Panc1 (cell line): Measurements from ENCODE around the gene MBNL2. TPM values are rescaled to one million over a fixed set of nuclear protein-coding genes. Genes with fewer than 3 reads are reported as not detected.
A peak's percentile ranks its signal among the peaks of the same experiment; 100 is the strongest.

Source experiments
- ATAC-seq: fragments of 200-7000 bp; cut with Tn5 transposase; 2 replicates; pipeline ENCODE4 v1.9.1; 2020; ENCODE audit warnings: mild to moderate bottlenecking, moderate library complexity
- BruUV-seq: library from RNA; stranded (reverse); fragments of 400-500 nt; replicated peaks from 2 replicates; lab custom pipeline; 2021; lab: Mats Ljungman, UMichigan
- CTCF ChIA-PET: fragments of 300-600 bp; sonication (Branson Sonifier 250); formaldehyde crosslinking; loops from one replicate; lab custom pipeline; 2022; ENCODE audit warnings: antibody characterized with exemption; lab: Charles Lee
- POLR2A ChIA-PET: fragments of 300-600 bp; sonication (Branson Sonifier 250); formaldehyde crosslinking; loops from one replicate; lab custom pipeline; 2022; ENCODE audit warnings: antibody characterized with exemption; lab: Charles Lee
- DNase-seq: peaks from one replicate; pipeline ENCODE4 v3.0.0-alpha.2; 2010; ENCODE audit warnings: low read depth, low spot score
- H3K27ac ChIP-seq: 2 replicates; pipeline ENCODE4 v1.5.1; 2011; ENCODE audit warnings: mild to moderate bottlenecking, low read length, inconsistent platforms
- H3K27me3 ChIP-seq: fragments of 200-500 bp; sonication (Bioruptor generic); 2 replicates; pipeline ENCODE4 v1.6.0; 2014; ENCODE audit warnings: low read length, inconsistent platforms; ENCODE audit not compliant: control insufficient read depth, insufficient read depth
- H3K36me3 ChIP-seq: fragments of 200-500 bp; sonication (Bioruptor generic); 2 replicates; pipeline ENCODE4 v1.5.1; 2014; ENCODE audit warnings: inconsistent platforms, mild to moderate bottlenecking, low read length, moderate library complexity; ENCODE audit not compliant: control insufficient read depth, insufficient read depth
- H3K4me1 ChIP-seq: 2 replicates; pipeline ENCODE4 v1.5.1; 2011; ENCODE audit warnings: inconsistent platforms, mild to moderate bottlenecking, low read length, moderate library complexity; ENCODE audit not compliant: control insufficient read depth, insufficient read depth
- H3K4me3 ChIP-seq, 2 experiments: 2 replicates each; pipeline ENCODE4 v1.5.1; 2011 to 2012; ENCODE audit warnings: low read depth in 2 of 2, low read length in 2 of 2, mild to moderate bottlenecking in 2 of 2, inconsistent platforms in 1 of 2, moderate library complexity in 1 of 2
- H3K9me3 ChIP-seq: fragments of 200-500 bp; sonication (Bioruptor generic); 2 replicates; pipeline ENCODE4 v1.5.1; 2014; ENCODE audit warnings: low read depth, mild to moderate bottlenecking, inconsistent platforms, low read length, moderate library complexity; ENCODE audit not compliant: control insufficient read depth, insufficient read depth
- CTCF ChIP-seq: fragments of 450-650 bp; IDR thresholded peaks from 2 replicates; pipeline ENCODE4 v1.5.1; 2017; ENCODE audit warnings: mild to moderate bottlenecking
- POLR2AphosphoS5 ChIP-seq: IDR thresholded peaks from 2 replicates; pipeline ENCODE4 v1.6.1; 2012; ENCODE audit warnings: mild to moderate bottlenecking, low read depth, low read length, moderate library complexity
- REST ChIP-seq, 2 experiments: IDR thresholded peaks; 2 replicates each; pipeline ENCODE4 v1.6.1; 2011 to 2012; ENCODE audit warnings: low read depth in 2 of 2, control low read depth in 1 of 2, low read length in 1 of 2, mild to moderate bottlenecking in 1 of 2, moderate library complexity in 1 of 2; ENCODE audit not compliant: insufficient read depth in 1 of 2
- SIN3A ChIP-seq: IDR thresholded peaks from 2 replicates; pipeline ENCODE4 v1.6.1; 2012; ENCODE audit warnings: low read depth, mild to moderate bottlenecking, low read length, moderate library complexity, borderline replicate concordance; ENCODE audit not compliant: insufficient read depth
- TCF7L2 ChIP-seq: IDR thresholded peaks from 2 replicates; pipeline ENCODE4 v1.6.1; 2011; ENCODE audit warnings: mild to moderate bottlenecking, low read depth, low read length, inconsistent platforms
- in situ Hi-C: cut with HindIII; loops from 2 replicates; pipeline ENCODE4 v1.10.0; 2016; ENCODE audit warnings: low sequenced_read_pairs, low pct_unique_long_range_greater_than_20kb
- intact Hi-C: fragments of 100-400 bp; cut with micrococcal nuclease; formaldehyde crosslinking; loops from one replicate; pipeline ENCODE4 v1.10.0; 2022; ENCODE audit not compliant: unreplicated experiment
- total RNA-seq: library from RNA; stranded (reverse); gene quantifications from one replicate; pipeline ENCODE4 v1.2.1, GENCODE V29; 2021; ENCODE audit not compliant: unreplicated experiment

MBNL2 gene
- total RNA-seq, 1 experiment from 2014 or later, result 103 TPM

DNA sequence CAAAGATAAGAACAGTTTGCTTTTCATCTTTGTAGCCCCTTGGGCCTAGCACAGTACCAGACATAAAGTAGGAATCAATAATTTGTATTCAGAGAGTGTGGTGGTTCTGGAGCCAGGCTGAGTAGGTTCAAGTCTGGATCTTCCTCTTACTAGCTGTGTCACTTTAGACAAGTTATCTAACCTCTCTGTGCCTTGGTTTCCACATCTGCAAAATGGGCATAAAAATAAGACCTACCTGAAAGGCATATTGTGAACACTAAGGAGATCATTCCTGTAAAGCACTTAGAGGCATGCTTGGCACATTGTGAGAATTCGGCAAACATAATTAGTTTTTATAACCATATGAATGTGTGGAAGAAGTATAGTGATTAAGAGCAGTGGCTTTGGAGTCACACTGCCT, 95.8 kb downstream of the MBNL2 start:
- intact Hi-C loops (no loop called here), in situ Hi-C loops (no loop called here)
- ChIA-PET POLR2A (interaction anchor here (1.3 kb wide), 1 partner anchor 10 kb away, joined by 3 read pairs; no protein-coding TSS in a partner anchor), CTCF (no interaction called here)
- Histone ChIP-seq H3K9me3 (no peaks in the 10 kb centered on the region), H3K4me1 (peaks cover 85% of the 10 kb centered on the region), H3K27ac (peak overlapping the region; percentile 100), H3K27me3 (no peaks in the 10 kb centered on the region), H3K4me3 (no peak overlapping the region), H3K36me3 (no peaks in the 10 kb centered on the region)
- BruUV-seq, result no TSS peak
- DNase-seq (no peak), ATAC-seq (no peak)
- TF ChIP-seq TCF7L2 (no peak), REST (IDR thresholded peaks at IDR 0.05; ENCODE audit: insufficient read depth in 1 of 2, low read depth in 2 of 2, low read length in 1 of 2) (no peak), SIN3A (no peak), CTCF (no peak), POLR2AphosphoS5 (no peak)

DNA sequence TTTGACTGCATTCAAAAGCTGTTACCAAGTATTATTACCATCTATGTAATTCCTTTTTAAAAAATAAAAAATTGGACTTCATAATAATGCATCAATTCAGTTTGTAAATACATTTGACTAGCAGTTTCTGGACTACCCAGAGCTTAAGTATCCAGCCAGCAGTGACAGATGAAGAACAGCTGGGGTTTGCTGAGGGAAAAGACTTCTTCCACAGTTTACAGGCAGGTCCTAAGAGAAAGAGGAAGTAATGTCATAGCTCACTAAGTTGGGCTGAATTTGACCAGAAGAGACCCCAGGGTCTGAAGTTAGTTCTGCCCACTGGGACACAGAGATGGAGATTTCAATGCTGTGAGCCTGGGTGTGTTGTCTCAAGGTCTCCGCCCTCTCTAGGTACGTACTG, 96.4 kb downstream of the MBNL2 start:
- POLR2A ChIA-PET, result no interaction called here
- DNase-seq (no peak), ATAC-seq (peak; percentile 20; the same call in 1 of the 2 replicates)
- no peak overlapping the region for H3K4me3 ChIP-seq
- TF ChIP-seq SIN3A, result no peak
- no peak for TF ChIP-seq CTCF
- no peak for TF ChIP-seq POLR2AphosphoS5
- BruUV-seq, result no TSS peak
- no peaks in the 10 kb centered on the region for H3K9me3 ChIP-seq
- no peaks in the 10 kb centered on the region for H3K27me3 ChIP-seq
- in situ Hi-C loops, result no loop called here
- intact Hi-C loops, result no loop called here
- H3K27ac ChIP-seq, result peak overlapping the region; percentile 100
- no peaks in the 10 kb centered on the region for H3K36me3 ChIP-seq
- CTCF ChIA-PET, result no interaction called here
- peaks cover 83% of the 10 kb centered on the region for H3K4me1 ChIP-seq
